Amniotic epithelial cell (primary cell): ENCODE data around the gene HCLS1.
"Not testable (repeated sequence)": the region's sequence is repeated elsewhere in the genome, so short reads cannot be mapped to it uniquely, and the experiment has no call there.

Experiments used
- DNase-seq: peaks from one replicate; pipeline ENCODE4 v3.0.0-alpha.2; 2010; ENCODE audit warnings: low read depth

Gene HCLS1

GRCh38 chr3:121654493-121655385, 6.0 kb downstream of the HCLS1 start:
- no peak for DNase-seq

DNA sequence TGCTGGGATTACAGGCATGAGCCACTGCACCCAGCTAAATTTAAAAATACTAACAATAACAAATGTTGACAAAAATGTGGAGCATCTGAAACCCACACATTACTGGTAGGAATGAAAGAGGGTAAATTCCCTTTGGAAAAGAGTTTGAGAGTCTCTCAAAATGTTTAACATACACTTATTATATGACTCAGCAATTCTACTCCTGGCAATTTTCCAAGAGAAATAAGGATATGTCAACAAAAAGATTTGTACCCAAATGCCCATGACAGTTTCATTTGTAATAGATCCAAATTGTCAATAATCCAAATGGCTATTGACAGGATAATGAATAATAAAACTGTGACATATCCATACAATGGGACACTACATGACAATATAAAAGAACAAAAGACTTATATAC, 9.0 kb downstream of the HCLS1 start:
- DNase-seq: no peak

DNA sequence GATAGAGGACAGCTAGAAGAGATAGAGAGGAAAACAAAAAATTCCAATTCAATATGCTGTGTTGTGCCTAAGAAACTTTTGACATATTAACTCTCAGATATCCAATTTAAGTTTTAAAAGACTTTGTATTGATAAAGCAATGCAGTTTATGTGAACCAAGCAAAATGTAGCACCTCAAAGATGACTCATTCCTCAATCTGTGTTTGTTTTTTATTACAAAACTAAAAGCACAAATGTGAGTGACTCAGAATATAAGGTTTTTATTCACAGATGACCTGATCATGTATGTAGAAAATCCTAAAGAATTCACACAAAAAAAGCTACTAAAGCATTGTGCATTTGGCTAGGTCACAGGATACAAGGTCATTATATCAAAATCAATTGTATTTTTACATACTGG, 11.1 kb downstream of the HCLS1 start:
- DNase-seq: no peak

DNA sequence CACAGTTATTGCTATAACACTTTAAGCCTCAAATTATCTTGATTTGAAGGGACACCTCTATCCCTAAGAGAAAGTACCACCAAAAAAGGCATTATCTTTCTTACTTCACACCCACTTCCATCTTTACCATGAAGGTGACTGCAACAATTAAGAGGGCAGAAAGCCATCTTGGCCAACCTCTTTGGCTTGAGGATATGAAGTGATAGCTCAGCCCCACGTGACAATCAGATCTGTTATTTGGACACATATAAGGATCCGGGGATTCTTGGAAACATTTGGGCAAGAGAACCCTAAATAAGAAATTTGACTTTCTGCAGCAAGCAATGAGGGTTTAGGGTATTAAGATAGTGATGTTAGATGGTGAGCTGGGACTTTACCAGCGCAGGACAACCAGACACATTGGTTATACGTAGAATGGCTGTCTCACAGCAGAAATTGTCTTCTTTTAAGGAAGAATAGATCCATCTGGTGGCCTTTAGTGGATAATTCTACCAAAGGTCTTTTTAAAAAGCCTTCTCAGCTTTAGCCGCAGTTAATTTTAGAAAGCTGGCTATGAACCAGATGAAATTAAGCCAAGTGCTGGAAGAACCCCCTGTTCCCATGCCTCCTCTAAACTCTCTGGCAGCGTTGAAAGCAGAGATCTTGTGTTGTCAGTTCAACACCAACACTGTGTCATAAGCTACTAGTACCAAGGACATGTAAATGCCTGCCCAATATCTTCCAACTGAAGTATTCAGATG, 12.3 kb downstream of the HCLS1 start:
- no peak for DNase-seq

DNA sequence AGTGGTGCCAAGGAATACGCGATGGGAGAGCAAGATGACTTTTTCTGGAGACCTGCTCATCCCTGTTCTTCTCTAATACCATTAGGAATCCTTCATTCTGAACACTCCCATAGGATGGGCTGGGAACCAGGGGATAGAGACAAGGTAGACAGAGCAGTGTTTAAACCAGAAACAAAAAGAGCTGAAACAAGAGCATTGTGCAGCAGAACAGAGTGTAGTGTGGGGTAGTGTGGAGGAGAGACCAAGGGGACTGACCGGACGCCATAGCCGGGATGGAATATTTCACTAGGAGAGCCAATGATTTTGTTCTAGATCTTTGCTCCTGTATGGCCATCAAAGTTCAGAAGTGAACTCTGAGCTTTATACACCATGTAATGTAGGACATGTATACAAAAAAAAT, 15.6 kb downstream of the HCLS1 start:
- DNase-seq: no peak

GRCh38 chr3:121642601-121643314, 17.9 kb downstream of the HCLS1 start:
- no peak for DNase-seq

DNA sequence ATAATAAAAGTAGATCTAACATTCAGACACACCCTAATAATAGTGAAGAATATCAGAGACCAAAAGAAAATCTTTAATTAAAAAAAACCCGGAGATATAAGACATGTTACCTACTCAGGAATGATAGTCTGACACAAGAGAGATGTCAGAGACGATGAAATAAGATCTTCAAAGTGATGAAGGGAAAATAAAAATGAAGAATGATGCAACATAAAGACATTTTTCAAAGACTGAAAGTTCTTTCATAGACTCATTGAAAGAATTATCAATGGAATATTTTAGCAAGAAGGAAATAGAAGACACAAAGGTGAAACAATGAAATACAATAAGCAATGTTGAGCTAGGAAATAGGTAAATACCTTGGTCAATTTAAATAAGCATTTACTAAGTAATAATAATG, 19.6 kb downstream of the HCLS1 start:
- no peak for DNase-seq

DNA sequence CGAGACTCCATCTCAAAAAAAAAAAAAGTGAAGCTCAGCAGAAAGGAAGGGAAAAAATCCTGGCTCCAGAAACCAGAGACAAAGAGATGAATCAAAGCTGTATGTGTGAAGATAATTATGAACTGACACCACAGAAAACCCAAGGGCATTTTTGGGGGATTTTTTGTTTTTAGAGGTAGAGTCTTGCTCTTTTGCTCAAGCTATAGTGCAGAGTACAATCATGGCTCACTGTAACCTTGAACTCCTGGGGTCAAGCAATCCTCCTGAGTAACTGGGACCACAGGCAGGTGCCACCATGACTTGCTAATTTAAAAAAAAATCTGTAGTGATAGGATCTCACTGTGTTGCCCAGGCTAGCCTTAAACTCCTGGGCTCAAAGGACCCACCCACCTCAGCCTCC, 22.8 kb downstream of the HCLS1 start:
- DNase-seq: no peak

GRCh38 chr3:121630355-121630754, 30.3 kb downstream of the HCLS1 start:
- no peak for DNase-seq

- DNase-seq: no peak
Measured at GRCh38 chr3:121629601-121630000, 31.1 kb downstream of the HCLS1 start.

DNA sequence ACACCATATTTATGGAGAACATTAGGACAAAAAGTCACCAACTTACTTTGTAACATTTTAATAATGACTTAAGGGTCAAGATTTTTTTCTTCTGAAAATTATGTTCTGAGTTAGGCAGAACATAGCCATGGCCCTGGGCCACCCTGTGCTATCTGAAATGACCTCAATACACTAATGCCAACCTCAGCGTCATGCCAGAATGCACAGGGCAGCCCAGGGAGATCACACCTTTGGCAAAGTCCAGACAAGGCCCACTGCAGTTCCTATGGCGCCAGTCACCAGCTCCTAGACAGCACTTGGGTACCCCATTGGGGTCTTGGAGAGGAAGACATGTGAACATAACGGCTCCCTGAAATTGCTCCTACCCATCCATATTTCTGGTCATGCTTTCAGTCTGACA, 33.1 kb downstream of the HCLS1 start:
- no peak for DNase-seq

GRCh38 chr3:121627211-121627610, 33.5 kb downstream of the HCLS1 start:
- no peak for DNase-seq

DNA sequence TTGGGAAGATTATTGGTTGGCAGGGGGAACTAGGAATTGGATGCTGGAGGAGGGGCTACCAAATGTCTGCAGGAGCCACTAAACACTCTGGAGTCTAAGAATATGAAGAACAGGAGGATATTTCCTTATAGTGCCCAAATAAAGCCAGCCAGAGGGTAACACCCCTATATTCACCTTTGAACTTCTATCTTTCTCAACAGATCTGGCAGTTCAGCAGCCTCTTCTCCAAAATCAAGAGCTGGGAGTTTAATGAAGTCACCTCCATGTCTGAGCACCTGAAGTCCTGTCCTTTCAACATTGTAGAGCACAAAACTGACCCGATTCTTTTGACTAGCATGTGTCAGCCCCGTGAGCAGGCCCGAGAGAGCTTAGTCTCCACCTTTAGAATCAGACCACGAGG, 34.2 kb downstream of the HCLS1 start:
- no peak for DNase-seq

DNA sequence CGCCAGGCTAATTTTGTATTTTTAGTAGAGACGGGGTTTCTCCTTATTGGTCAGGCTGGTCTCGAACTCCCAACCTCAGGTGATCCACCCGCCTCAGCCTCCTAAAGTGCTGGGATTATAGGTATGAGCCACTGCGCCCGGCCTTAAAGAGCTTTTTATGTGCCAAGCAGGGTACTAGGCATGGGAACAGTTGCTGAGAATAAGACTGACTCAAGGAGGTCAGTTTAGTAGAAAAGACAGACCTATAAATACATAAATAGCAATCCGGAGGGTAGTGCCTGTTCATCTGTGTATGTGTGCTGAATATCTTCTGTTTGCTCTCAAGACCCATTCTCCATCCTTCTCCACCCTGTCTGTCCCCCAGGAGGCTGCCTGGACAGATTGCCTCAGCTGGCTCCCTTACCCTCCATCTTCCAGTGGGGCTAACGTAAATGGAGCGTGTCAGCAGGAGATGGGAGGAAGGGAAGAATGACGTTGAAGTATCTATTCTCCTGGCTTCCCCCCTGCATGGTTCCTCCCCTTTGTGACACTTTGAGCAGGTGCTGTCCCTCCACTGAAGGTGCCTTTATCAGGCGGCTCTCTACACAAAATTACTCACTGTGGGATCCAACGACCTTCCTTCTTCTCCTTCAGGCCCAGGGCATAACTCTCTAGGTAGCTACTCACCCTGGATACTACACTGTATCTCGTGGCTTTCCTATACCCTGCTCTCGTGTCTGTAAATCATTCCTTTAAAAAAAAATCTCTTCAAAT, 36.4 kb downstream of the HCLS1 start:
- no peak for DNase-seq

DNA sequence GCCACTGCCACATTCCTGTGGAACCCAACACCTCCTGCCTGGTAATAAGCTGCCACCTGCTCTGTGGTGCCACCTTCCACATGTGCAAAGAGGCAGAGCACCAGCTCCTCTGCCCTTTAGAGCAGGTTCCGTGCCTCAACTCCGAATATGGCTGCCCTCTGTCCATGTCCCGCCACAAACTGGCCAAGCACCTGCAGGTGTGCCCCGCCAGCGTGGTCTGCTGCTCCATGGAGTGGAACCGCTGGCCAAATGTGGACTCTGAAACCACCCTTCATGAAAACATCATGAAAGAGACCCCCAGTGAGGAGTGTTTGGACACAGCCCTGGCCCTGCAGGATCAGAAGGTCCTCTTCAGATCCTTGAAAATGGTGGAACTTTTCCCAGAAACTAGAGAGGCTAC, 39.2 kb downstream of the HCLS1 start:
- DNase-seq: no peak

- DNase-seq: no peak
Measured at GRCh38 chr3:121619691-121620090, 41.0 kb downstream of the HCLS1 start.

GRCh38 chr3:121606106-121606505, 54.6 kb downstream of the HCLS1 start:
- no peak for DNase-seq

DNA sequence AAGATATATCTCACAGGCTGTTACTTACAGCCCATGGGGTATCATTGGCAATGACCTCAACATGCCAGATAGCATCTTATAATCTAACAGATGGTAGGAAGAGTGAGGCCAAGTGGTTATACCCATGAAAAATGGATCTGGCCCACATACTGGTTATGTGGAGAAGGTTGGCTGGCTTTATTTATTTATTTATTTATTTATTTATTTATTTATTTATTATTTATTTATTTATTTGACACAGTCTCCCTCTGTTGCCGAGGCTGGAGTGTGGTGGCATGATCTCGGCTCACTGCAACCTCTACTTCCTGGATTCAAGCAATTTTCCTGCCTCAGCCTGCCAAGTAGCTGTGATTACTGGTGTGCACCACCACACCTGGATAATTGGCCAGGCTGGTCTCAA, 55.9 kb downstream of the HCLS1 start:
- no peak for DNase-seq

GRCh38 chr3:121601212-121601812, 59.4 kb downstream of the HCLS1 start:
- no peak for DNase-seq

DNA sequence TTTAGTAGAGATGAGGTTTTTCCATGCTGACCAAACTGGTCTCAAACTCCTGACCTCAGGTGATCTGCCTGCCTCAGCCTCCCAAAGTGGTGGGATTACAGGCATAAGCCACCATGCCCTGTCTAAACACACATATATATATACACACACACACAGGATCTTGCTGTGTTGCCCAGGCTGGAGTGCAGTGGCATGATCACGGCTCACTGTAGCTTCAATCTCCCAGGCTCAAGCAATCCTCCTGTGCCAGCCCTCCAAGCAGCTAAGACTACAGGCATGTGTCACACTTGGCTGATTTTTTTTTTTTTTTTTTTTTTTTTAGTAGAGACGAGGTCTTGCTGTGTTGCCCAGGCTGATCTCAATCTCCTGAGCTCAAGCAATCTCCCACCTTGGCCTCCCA, 60.8 kb downstream of the HCLS1 start:
- not testable (repeated sequence) for DNase-seq

DNA sequence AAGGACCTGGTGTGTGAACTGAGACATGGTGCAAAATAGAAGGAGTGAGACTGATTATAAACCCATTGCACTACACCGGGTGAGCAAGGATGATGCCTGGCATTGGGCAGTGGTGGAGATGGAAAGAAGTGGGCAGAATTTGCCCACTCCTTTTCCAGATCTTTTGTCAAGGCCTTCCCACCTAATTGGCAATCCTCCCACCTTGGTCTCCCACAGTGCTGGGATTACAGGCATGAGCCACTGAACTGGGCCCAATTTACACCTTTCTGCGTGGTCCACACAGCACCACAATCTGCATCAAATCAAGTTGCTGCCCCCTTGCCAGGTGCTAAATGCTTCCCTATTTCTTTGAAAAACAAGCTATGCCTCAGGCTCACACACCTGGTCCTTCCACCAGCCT, 62.1 kb downstream of the HCLS1 start:
- DNase-seq: no peak
